K562 (cell line): ENCODE data around the gene SURF6. TPM values are rescaled to one million over a fixed set of nuclear protein-coding genes. Genes with fewer than 3 reads are reported as not detected.

ENCODE experiments used
- BDP1 ChIP-seq: IDR thresholded peaks from 3 replicates; pipeline ENCODE4 v1.6.1; 2011; ENCODE audit not compliant: insufficient read length, insufficient read depth
- CEBPZ ChIP-seq: fragments of 150-350 bp; IDR thresholded peaks from 2 replicates; pipeline ENCODE4 v1.6.1; 2014; ENCODE audit warnings: low read depth, mild to moderate bottlenecking, low read length, borderline replicate concordance
- ETS2 ChIP-seq: IDR thresholded peaks from 2 replicates; pipeline ENCODE4 v1.6.1; 2016; ENCODE audit warnings: borderline replicate concordance, missing genetic modification characterization, mild to moderate bottlenecking, moderate library complexity, missing compliant biosample characterization; ENCODE audit not compliant: poor library complexity, severe bottlenecking
- ETV5 ChIP-seq: sonication (generic); formaldehyde crosslinking; IDR thresholded peaks from 2 replicates; pipeline ENCODE4 v1.4.0; 2020; ENCODE audit warnings: low read depth, mild to moderate bottlenecking, missing genetic modification reagents
- FOS ChIP-seq: IDR thresholded peaks from 3 replicates; pipeline ENCODE4 v1.6.1; 2011; ENCODE audit not compliant: insufficient read length; ENCODE audit errors: extremely low read depth
- HDAC6 ChIP-seq: IDR thresholded peaks from 2 replicates; pipeline ENCODE4 v1.6.1; 2012; ENCODE audit warnings: low read depth, mild to moderate bottlenecking, control low read depth, inconsistent platforms, low read length, moderate library complexity
- KAT7 ChIP-seq: sonication (generic); formaldehyde crosslinking; IDR thresholded peaks from 2 replicates; pipeline ENCODE4 v1.8.0; 2022; ENCODE audit warnings: missing genetic modification reagents, mild to moderate bottlenecking, borderline replicate concordance
- KDM4B ChIP-seq, 2 experiments: fragments of 450-650 bp in 1 of 2; sonication (generic) in 1 of 2; IDR thresholded peaks; 2 replicates each; pipeline ENCODE4 v1.6.1; 2016 to 2017; ENCODE audit warnings: borderline replicate concordance in 2 of 2, antibody characterized with exemption in 1 of 2, low read depth in 1 of 2, mild to moderate bottlenecking in 1 of 2
- MAFG ChIP-seq: fragments of 450-650 bp; conservative IDR thresholded peaks from 2 replicates; pipeline ENCODE4 v1.6.1; 2016; ENCODE audit warnings: missing genetic modification characterization, missing compliant biosample characterization
- POLR2G ChIP-seq: fragments of 200-400 bp; formaldehyde crosslinking; IDR thresholded peaks from 2 replicates; pipeline ENCODE4 v1.6.1; 2017; ENCODE audit warnings: low read depth, mild to moderate bottlenecking, antibody characterized with exemption, low read length, moderate library complexity
- POU5F1 ChIP-seq: fragments of 150-350 bp; IDR thresholded peaks from 2 replicates; pipeline ENCODE4 v1.6.1; 2014; ENCODE audit warnings: borderline replicate concordance, low read length, low read depth, mild to moderate bottlenecking; ENCODE audit not compliant: partially characterized antibody
- RBM22 ChIP-seq: fragments of 200-400 bp; formaldehyde crosslinking; IDR thresholded peaks from 2 replicates; pipeline ENCODE4 v1.6.1; 2018; ENCODE audit warnings: low read length, low read depth; ENCODE audit not compliant: poor library complexity, severe bottlenecking
- RFX7 ChIP-seq: fragments of 250-450 bp; sonication (Bioruptor Pico); IDR thresholded peaks from 2 replicates; pipeline ENCODE4 v1.5.1; 2021; ENCODE audit warnings: mild to moderate bottlenecking
- SIRT6 ChIP-seq: IDR thresholded peaks from one replicate; pipeline ENCODE4 v1.6.1; 2012; ENCODE audit warnings: low read depth, mild to moderate bottlenecking, control low read depth, inconsistent platforms, low read length, moderate library complexity
- SIX5 ChIP-seq, 2 experiments: IDR thresholded peaks; 2 replicates each; pipeline ENCODE4 v1.6.1; 2011; ENCODE audit warnings: low read length in 2 of 2, borderline replicate concordance in 1 of 2, low read depth in 1 of 2, mild to moderate bottlenecking in 1 of 2, moderate library complexity in 1 of 2; ENCODE audit not compliant: insufficient read depth in 1 of 2
- TCF15 ChIP-seq: fragments of 250-450 bp; sonication (Bioruptor Pico); IDR thresholded peaks from 2 replicates; pipeline ENCODE4 v1.8.0; 2022; ENCODE audit warnings: moderate library complexity, mild to moderate bottlenecking, inconsistent platforms
- ZFP1 ChIP-seq: fragments of 450-650 bp; formaldehyde crosslinking; IDR thresholded peaks from 2 replicates; pipeline ENCODE4 v1.4.0; 2020; ENCODE audit warnings: mild to moderate bottlenecking, mixed read lengths
- ZNF12 ChIP-seq: sonication (generic); formaldehyde crosslinking; IDR thresholded peaks from 2 replicates; pipeline ENCODE4 v1.4.0; 2020; ENCODE audit warnings: mild to moderate bottlenecking, missing genetic modification reagents
- ZNF583 ChIP-seq: fragments of 250-450 bp; sonication (Bioruptor Pico); IDR thresholded peaks from 2 replicates; pipeline ENCODE4 v1.4.0; 2020
- ZNF740 ChIP-seq, 3 experiments: fragments of 200-800 bp in 1 of 3; sonication (Bioruptor generic) in 1 of 3; sonication (generic) in 1 of 3; formaldehyde crosslinking in 1 of 3; IDR thresholded peaks; 2 replicates each; pipeline versions ENCODE4 v1.6.1 to v1.8.0; 2016 to 2022; ENCODE audit warnings: mild to moderate bottlenecking in 2 of 3, missing compliant biosample characterization in 2 of 3, missing genetic modification characterization in 2 of 3, missing genetic modification reagents in 1 of 3
- polyA plus RNA-seq, 8 experiments: library from polyadenylated mRNA; depleted of rRNA in 4 of 8; stranded (reverse) in 5 of 8; unstranded in 3 of 8; fragments of >200 nt; fragmentation: Nextera tagmentation in 2 of 8; fragmentation: Illumina TruSeq in 1 of 8; extraction: Ambion mirVana in 2 of 8; extraction: Trizol in 1 of 8; gene quantifications; 2 replicates each; pipeline versions ENCODE4 v1.2.1 to v1.2.3, GENCODE V29; 2011 to 2014; ENCODE audit warnings: inconsistent platforms in 1 of 8, missing spikeins in 1 of 8
- total RNA-seq, 7 experiments: library from RNA; depleted of rRNA in 6 of 7; stranded (reverse); fragments of >200 nt in 6 of 7; fragmentation: Illumina TruSeq in 2 of 7; extraction: Trizol in 2 of 7; gene quantifications; 2 replicates each; pipeline versions ENCODE4 v1.2.1 to v1.2.3, GENCODE V29; 2011 to 2021; ENCODE audit warnings: low replicate concordance in 1 of 7

SURF6 gene
- total and polyA plus RNA-seq, 9 of the 15 experiments (the other 6 are each of a cell fraction or from before 2014, with no cell fraction given), result 1.4 to 68.3 (median 14.7) TPM

GRCh38 chr9:133359399-133360175 is 23.6 kb upstream of the SURF6 start (continued):
- no peak for TF ChIP-seq TCF15 (CRISPR knock-in tag)
- no peak for TF ChIP-seq SIRT6
- no peak for TF ChIP-seq KDM4B (IDR thresholded peaks at IDR 0.05; ENCODE audit: borderline replicate concordance in 2 of 2, low read depth in 1 of 2)
- no peak for TF ChIP-seq KAT7 (CRISPR knock-in tag)
- peak; percentile 78 for TF ChIP-seq ZNF740 (CRISPR knock-in tag; IDR thresholded peaks at IDR 0.05)
- TF ChIP-seq ZNF740 (tag; IDR thresholded peaks at IDR 0.05), result peak in 1 of 2 experiments; percentile 49; a peak in 1 of 4 replicates
- TF ChIP-seq BDP1, result no peak
- TF ChIP-seq FOS, result no peak
- no peak for TF ChIP-seq ZFP1
- TF ChIP-seq SIX5 (IDR thresholded peaks at IDR 0.05; ENCODE audit: borderline replicate concordance in 1 of 2, insufficient read depth in 1 of 2, low read depth in 1 of 2, low read length in 2 of 2), result no peak
- peak; percentile 71 for TF ChIP-seq RBM22
- TF ChIP-seq CEBPZ, result no peak
- no peak for TF ChIP-seq ZNF583 (CRISPR knock-in tag)
- no peak for TF ChIP-seq HDAC6
- no peak for TF ChIP-seq MAFG (tag)
- TF ChIP-seq POLR2G, result peak; percentile 78
- TF ChIP-seq ETV5, result no peak
- no peak for TF ChIP-seq POU5F1
- TF ChIP-seq ETS2 (tag), result no peak
- TF ChIP-seq ZNF12, result no peak
- no peak for TF ChIP-seq RFX7 (CRISPR knock-in tag)
